HS-27A (cell line): ENCODE measurements around the gene STK38L.

Source experiments
- DNase-seq: peaks from one replicate; pipeline ENCODE4 v3.0.0-alpha.2; 2012; ENCODE audit warnings: low read depth, missing footprints

The STK38L gene

GRCh38 chr12:27276275-27276674 lies 32.2 kb downstream of the STK38L start:
- DNase-seq, result no peak

- peak; percentile 80 for DNase-seq
These were observed 33.8 kb downstream of the STK38L start for GRCh38 chr12:27277846-27278260.

- DNase-seq, result no peak
These were observed 35.7 kb downstream of the STK38L start for GRCh38 chr12:27279826-27280225.

DNA sequence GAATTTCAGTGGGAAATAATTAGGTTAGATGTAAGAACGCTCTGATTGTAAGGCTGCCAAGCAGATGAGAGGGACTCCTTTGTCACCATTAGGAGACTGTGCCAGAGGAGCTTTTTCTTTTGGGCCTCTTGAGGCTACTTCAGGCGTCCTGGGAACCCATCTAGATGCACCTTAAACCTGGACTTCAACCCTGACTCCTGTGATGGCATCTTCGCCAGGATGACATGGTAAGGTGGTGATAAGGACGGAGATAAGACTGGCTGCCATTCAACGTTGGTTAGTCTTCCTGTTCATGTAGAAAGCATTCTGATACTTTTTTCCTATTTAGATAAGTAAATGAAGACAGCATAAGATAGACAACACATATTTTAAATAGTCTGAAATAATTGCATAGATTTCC lies 36.3 kb downstream of the STK38L start:
- DNase-seq, result no peak

DNA sequence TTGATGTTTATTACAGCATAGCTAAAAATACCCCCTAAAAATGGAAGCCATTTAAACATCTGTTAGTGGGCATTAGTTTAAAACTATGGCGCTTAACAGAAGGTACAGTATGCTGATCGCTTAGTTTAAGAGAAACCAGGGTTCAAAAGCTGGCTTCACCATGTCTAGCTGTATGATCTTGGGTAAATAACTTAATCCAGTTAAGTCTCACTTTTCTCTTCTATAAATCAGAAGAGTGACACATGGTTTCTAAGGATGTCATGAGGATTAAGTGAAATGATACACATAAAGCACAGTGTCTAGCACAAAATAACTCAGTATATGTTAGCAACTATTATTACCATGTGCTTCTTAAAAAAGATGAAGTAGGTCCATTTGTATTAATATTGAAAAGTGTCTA lies 38.7 kb downstream of the STK38L start:
- DNase-seq, result no peak

DNA sequence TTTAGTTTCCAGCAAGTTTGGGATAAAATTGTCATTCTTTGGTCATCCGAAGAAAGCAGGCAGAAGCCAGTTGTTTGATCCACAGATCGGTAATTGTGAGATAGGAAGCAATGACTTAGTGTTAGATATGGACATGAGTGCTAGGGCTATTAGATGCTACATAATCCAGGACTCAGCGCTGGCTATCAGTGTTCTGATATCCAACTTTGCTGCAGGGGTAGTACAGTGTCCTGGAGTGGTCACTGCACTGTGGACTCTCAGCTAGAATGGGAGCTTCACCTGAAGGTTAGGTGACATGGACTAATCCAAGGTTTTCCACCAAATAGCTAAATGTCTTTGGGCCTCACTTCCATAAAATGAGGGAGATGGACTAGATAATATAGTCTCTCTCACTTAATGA lies 39.9 kb downstream of the STK38L start:
- no peak for DNase-seq

DNA sequence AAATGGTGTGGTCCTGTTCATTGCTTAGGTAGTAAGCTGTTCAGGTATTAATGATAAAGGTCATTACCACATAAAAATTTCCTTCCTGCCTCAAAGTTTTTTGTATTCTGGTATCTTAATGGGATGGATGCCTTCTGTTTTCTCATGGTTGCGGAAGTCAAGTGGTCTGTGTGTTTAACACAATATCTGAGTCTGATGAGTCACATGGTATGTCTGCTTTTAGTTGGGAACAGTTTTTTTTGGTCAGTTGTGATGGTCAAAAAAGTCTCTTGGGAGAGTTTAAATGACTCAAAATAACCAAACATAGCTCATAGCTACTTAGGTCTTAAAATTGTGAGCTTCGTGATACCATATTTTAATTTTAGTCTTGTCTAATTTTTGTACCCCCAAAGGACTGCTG lies 40.7 kb downstream of the STK38L start:
- DNase-seq, result peak; percentile 64

- DNase-seq, result no peak
These were observed 41.3 kb downstream of the STK38L start for GRCh38 chr12:27285403-27285802.

DNA sequence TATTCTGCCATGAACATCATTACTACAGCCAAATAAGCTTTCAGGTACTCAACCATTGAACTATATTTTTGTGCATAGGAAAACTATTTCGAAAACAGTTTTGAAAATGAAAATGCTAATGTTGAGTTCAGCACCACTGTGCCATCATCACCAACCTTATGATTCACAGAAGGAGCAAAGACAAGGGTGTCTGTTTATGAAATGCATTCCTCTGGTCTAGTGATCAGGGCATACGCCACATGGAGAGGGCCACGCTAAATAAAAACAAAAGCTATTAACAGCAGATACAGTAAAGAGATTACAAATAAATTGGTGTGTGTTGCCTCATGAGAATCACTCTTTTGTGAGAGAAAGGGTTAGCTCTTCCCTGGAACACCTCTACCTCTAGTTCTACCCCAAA lies 45.3 kb downstream of the STK38L start:
- DNase-seq, result no peak

DNA sequence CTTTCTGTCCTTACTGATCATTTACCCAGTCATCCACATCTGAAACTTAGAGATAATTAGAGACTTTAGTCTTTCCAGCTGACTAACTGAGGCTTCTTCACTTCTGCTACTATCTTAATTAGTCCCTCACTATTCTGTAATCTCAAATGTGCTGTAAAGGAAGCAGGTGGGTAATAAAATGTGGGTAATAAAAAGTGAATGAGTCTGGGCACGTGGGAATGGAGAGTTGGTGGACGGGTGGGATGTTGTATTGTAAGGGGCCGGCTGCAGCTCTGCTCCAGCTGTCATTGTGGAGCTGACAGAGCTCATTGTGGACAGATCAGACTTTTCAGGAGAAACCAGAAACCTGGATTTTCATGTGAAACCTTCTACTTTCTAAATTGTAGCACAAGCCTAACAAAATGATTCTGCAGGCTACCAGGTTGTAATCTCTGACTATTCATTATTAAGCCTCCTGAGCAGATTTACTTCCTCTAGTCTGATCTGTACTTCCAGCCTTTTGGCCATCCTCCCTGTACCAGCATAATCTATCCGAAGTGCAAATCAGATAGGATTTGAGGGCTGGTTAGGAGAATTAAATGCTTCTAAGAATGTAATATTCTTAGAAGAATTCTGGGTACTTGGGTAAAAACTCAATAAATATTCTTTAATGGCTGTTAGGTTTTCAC lies 46.5 kb downstream of the STK38L start:
- no peak for DNase-seq

DNA sequence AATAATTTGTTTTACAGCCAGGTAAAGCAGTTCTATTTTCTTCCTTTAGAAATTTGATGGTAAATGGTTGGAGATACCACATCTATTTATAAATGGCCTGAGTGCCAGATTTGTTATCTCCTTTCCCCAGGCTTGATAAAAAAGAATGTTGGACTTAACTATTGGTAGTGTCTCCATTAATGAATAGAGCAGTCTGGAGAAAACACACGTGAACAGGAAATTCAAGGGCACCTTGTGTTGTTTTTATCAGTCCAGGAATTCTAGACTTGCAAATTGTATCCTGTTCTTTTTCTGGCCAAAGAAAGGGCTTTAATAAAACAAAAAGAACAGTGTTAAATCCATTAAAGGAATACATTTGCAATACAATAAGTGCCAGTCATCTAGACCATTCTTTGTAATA lies 47.8 kb downstream of the STK38L start:
- no peak for DNase-seq

GRCh38 chr12:27292718-27293117 lies 48.6 kb downstream of the STK38L start:
- DNase-seq, result no peak

GRCh38 chr12:27293463-27293862 lies 49.4 kb downstream of the STK38L start:
- no peak for DNase-seq

GRCh38 chr12:27296674-27297073 lies 52.6 kb downstream of the STK38L start:
- DNase-seq, result no peak

GRCh38 chr12:27297566-27297965 lies 53.5 kb downstream of the STK38L start:
- no peak for DNase-seq

DNA sequence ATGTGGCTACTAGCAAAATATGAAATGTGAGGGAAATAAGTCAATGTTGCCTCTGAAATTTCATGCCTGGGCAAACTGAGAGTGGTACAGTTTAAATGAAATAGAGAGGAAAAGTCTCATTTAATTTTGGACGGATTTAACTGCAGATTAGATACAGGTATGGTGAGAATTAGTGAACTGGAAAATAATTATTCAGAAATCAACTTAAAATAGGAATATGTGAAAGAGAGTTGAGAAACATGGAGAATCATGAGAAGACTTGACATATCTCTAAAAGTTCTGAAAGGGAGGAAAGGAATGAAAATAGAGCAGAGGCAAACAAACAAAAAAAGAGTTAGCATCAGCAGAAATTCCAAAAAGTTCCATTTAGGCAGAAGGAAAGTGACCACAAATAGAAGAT lies 55.0 kb downstream of the STK38L start:
- DNase-seq, result no peak

- DNase-seq, result no peak
These were observed 56.1 kb downstream of the STK38L start for GRCh38 chr12:27300226-27300625.

- DNase-seq, result no peak
These were observed 59.3 kb downstream of the STK38L start for GRCh38 chr12:27303139-27304111.

DNA sequence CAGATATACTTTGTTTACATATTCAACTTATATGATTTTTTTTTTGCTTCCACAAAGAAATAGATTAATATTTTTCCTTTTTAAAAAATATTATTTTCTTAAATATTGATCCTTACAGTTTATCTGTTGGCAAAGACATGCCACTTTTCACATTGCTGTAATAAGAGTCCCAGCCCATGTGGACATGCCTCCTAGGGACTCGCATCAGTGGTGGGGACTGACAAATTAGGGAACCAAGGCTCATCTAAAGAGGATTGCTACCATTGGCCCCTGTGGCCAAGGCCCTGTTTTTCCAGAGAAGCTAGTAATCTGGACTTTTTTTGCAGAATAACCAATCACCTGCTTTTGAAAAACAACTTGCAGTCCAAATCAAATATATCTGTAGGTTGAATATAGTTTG lies 60.8 kb downstream of the STK38L start:
- DNase-seq, result no peak

DNA sequence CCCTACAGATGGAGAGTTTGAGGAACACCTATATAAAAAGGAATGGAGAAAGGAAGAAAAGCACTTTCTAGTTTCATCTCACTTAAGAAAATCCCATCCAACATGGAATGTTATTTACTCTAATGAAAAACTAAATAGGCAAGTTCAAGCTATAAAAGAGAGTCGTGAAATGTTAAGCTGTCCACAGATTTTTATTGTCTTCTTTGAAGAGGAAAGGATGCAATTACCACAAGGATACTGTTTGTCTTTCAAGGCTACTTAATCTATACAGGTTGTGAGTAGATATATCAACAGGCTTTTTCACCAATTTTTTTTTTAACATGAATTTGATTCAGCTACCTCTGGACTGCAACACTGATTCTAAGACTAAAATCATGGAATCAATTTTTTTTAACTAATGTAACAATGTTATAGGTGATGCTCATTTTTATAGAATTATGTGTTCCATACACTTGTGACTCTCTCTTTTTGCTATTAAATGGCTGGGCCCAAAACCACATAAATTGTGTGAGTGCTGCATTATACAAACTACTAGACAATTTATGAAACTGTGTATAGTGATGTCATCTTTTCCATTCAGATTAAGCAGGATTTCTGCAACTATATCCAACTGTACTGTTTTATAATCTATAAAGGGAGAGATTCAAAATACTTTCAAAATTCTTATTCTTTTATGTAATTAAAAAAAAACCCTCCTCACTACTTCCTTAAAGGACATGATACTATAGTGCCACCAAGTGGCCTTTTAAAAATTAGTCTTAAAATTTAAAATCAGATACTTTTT lies 61.8 kb downstream of the STK38L start:
- DNase-seq, result no peak

DNA sequence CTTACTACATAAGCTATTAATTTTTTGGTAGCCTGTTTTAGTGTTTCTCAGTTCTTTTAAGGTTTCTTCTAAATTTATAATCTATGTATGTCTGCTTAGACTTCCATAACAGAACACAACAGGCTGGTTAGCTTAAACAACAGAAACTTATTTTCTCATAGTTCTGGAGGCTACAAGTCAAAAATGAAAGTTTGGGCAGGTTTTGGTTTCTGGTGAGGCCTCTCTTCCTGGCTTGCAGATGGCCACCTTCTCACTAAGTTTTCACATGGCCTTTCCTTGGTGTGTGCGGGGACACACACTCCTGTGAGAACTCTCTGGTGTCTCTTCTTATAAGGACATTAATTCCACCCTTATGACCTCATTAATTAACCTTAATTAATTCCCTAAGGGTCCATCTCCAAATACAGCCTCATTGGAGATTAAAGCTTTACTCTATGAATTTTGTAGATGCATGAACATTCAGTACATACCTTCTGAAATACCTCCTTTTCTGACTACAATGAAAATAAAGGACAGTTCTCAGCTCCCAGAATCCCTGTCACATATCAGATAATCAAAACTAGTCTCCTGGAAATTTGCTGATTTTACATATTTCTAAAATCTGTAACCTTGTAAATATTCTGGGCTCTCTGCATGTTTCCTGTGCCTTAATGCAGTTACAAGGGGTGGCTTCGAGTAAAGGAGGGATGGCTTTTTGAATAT lies 65.4 kb downstream of the STK38L start:
- no peak for DNase-seq

GRCh38 chr12:27309995-27310315 lies 65.9 kb downstream of the STK38L start:
- no peak for DNase-seq
